ENCODE measurements around the gene ANKRD52.

DNA sequence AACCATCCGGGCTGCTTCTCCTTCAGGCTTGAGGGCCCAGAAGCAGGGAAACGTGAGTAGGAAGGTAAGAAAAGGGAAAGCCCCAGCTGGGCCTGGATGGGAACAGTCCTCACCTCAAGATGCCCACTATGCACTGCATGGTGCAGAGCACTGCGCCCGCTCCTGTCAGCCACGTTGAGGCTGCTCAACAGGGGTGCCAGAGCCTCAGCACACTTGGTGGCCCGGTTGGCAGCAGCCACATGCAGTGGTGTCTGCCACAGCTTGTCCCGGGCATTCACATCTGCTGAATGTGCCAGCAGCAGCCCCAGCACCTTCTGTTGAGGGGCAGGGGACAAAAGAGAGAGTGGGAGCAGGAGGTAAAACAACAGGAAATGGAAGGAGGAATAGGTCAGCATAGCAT lies 2.5 kb downstream of the ANKRD52 start:
- TF ChIP-seq, protein P1, sequence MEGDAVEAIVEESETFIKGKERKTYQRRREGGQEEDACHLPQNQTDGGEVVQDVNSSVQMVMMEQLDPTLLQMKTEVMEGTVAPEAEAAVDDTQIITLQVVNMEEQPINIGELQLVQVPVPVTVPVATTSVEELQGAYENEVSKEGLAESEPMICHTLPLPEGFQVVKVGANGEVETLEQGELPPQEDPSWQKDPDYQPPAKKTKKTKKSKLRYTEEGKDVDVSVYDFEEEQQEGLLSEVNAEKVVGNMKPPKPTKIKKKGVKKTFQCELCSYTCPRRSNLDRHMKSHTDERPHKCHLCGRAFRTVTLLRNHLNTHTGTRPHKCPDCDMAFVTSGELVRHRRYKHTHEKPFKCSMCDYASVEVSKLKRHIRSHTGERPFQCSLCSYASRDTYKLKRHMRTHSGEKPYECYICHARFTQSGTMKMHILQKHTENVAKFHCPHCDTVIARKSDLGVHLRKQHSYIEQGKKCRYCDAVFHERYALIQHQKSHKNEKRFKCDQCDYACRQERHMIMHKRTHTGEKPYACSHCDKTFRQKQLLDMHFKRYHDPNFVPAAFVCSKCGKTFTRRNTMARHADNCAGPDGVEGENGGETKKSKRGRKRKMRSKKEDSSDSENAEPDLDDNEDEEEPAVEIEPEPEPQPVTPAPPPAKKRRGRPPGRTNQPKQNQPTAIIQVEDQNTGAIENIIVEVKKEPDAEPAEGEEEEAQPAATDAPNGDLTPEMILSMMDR (conservative IDR thresholded peaks at IDR 0.05; ENCODE audit: low read depth in 2 of 2) = no peak
- no peak for TF ChIP-seq EZH2 (IDR thresholded peaks at IDR 0.05; ENCODE audit: low read depth, unreplicated experiment)
- no peak for TF ChIP-seq REST (IDR thresholded peaks at IDR 0.05; ENCODE audit: unreplicated experiment)
- no peak for TF ChIP-seq EZH2phosphoT487 (IDR thresholded peaks at IDR 0.05; ENCODE audit: unreplicated experiment)
- no peak for TF ChIP-seq CREB1 (CRISPR knock-in tag; IDR thresholded peaks at IDR 0.05; ENCODE audit: low read depth)
- TF ChIP-seq ZNF331 (CRISPR knock-in tag; IDR thresholded peaks at IDR 0.05; ENCODE audit: low read depth) = no peak
- no peak for TF ChIP-seq POLR2AphosphoS5 (IDR thresholded peaks at IDR 0.05; ENCODE audit: low read depth)
- no peak for TF ChIP-seq ETS1 (IDR thresholded peaks at IDR 0.05)
- no peak for TF ChIP-seq NANOG (IDR thresholded peaks at IDR 0.05; ENCODE audit: borderline replicate concordance)
- TF ChIP-seq JUNB (IDR thresholded peaks at IDR 0.05; ENCODE audit: unreplicated experiment) = no peak
- TF ChIP-seq ZNF114 (CRISPR knock-in tag; IDR thresholded peaks at IDR 0.05) = no peak
- TF ChIP-seq STAT1 (IDR thresholded peaks at IDR 0.05; ENCODE audit: unreplicated experiment) = no peak
